ENCODE data around the gene MYO18B.

- TF ChIP-seq CTCF (IDR thresholded peaks at IDR 0.05; ENCODE audit: insufficient read depth, low read depth, low read length) (no peak), EZH2 (IDR thresholded peaks at IDR 0.05; ENCODE audit: insufficient read depth, low read length) (no peak)
These were observed 158.4 kb downstream of the MYO18B start for GRCh38 chr22:25900390-25900789.

All from astrocyte (in vitro differentiated cells and primary cell).